ENCODE data around the gene SLITRK1. TPM values are rescaled to one million over a fixed set of nuclear protein-coding genes. Genes with fewer than 3 reads are reported as not detected.

The SLITRK1 gene
- total and polyA plus RNA-seq, 9 of the 15 experiments (the other 6 are each of a cell fraction or from before 2014, with no cell fraction given), result not detected

DNA sequence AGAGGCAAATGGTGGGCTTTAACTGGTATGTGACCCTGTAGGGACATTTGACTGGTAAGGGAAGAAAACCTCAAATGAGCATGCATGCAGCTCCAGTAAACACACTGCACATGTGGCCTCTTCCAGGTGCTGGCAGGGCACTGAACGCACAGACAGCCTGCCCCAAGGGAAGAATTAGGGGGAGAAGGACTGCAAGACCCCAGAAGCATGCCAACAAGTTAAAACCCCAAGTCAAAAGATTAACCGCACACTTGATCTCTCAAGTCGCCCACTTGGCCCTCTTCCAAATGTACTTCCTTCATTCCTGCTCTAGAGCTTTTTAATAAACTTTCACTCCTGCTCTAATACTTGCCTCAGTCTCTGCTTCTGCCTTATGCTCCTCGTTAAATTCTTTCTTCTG lies 46.9 kb upstream of the SLITRK1 start:
- in situ Hi-C loops (cut with MboI) (no loop called here), intact Hi-C loops (cut with micrococcal nuclease) (no loop called here)
- H3K4me3 ChIP-seq, result no peak overlapping the region
- CTCF ChIA-PET (ENCODE audit: low intra/inter-chr PET ratio), result no interaction called here
- H3K9me3 ChIP-seq (replicated peaks; ENCODE audit: control insufficient read depth, insufficient read depth, low read depth, low read length), result no peaks in the 10 kb centered on the region
- WGBS (ENCODE audit: insufficient coverage, low coverage, missing lambda C conversion rate), result 0% methylated on average over 3 of the region's 4 CpGs
- ATAC-seq (no peak), DNase-seq (ENCODE audit: extremely low read depth in 1 of 4, low spot score in 3 of 4) (no peak), FAIRE-seq (no peak)
- no peaks in the 10 kb centered on the region for H3K27me3 ChIP-seq (ENCODE audit: control insufficient read depth in 2 of 2, insufficient read depth in 2 of 2, low read length in 2 of 2)
- no peak overlapping the region for H2AFZ ChIP-seq (ENCODE audit: low read depth, low read length)
- no peaks in the 10 kb centered on the region for H3K36me3 ChIP-seq (ENCODE audit: control insufficient read depth, insufficient read depth, low read length)
- no peaks in the 10 kb centered on the region for H3K79me2 ChIP-seq (ENCODE audit: control insufficient read depth, insufficient read depth, low read length)
- H3K9me1 ChIP-seq (ENCODE audit: control insufficient read depth, insufficient read depth, low read length), result no peaks in the 10 kb centered on the region
- H3K4me1 ChIP-seq (replicated peaks in 1 of 2; ENCODE audit: control insufficient read depth in 2 of 2, insufficient read depth in 2 of 2, low read length in 2 of 2), result no peaks in the 10 kb centered on the region
- H3K4me2 ChIP-seq (ENCODE audit: insufficient read depth, low read length), result no peak overlapping the region
- no peaks in the 10 kb centered on the region for H4K20me1 ChIP-seq (replicated peaks; ENCODE audit: control insufficient read depth, insufficient read depth, low read length)
- H3K27ac ChIP-seq (ENCODE audit: extremely low read depth, low read depth, low read length), result no peak overlapping the region
- POLR2A ChIA-PET, result no interaction called here
- TF ChIP-seq MAFF (IDR thresholded peaks at IDR 0.05; ENCODE audit: low read length) (no peak), ZNF23 (CRISPR knock-in tag; IDR thresholded peaks at IDR 0.05) (no peak), ZNF766 (CRISPR knock-in tag; conservative IDR thresholded peaks at IDR 0.05) (no peak), ZNF143 (CRISPR knock-in tag; IDR thresholded peaks at IDR 0.05) (no peak), HMGXB4 (CRISPR knock-in tag; IDR thresholded peaks at IDR 0.05) (no peak), CBX3 (IDR thresholded peaks at IDR 0.05; ENCODE audit: borderline replicate concordance in 1 of 2, low read length in 2 of 2) (no peak), SMAD1 (IDR thresholded peaks at IDR 0.05; ENCODE audit: low read depth, low read length, partially characterized antibody) (no peak), HIVEP1 (CRISPR knock-in tag; IDR thresholded peaks at IDR 0.05) (no peak), TRIM25 (IDR thresholded peaks at IDR 0.05; ENCODE audit: borderline replicate concordance) (no peak), XRCC4 (IDR thresholded peaks at IDR 0.05; ENCODE audit: extremely low read depth, insufficient read depth, insufficient read length) (no peak), TEAD1 (CRISPR knock-in tag; IDR thresholded peaks at IDR 0.05) (no peak), FOSL1 (tag; conservative IDR thresholded peaks at IDR 0.05) (no peak), RBM17 (IDR thresholded peaks at IDR 0.05; ENCODE audit: borderline replicate concordance, low read depth, low read length) (no peak), NCOA4 (IDR thresholded peaks at IDR 0.05; ENCODE audit: partially characterized antibody) (no peak)
- BruUV-seq (replicated peaks), result no TSS peak
- H3K9ac ChIP-seq (ENCODE audit: insufficient read depth in 1 of 2, low read depth in 2 of 2, low read length in 2 of 2), result no peak overlapping the region
